HL-60/S4 treated with phorbol 12-myristate 13-acetate at 8.2 ng/mL for 4 days and 3 days (cell line): ENCODE results near the gene ADAMTS2.
"Not testable (repeated sequence)": the region's sequence is repeated elsewhere in the genome, so short reads cannot be mapped to it uniquely, and the experiment has no call there.

Experiments
- in situ Hi-C: fragments of 300-500 bp; cut with MboI; formaldehyde crosslinking; loops from 2 replicates; pipeline ENCODE4 v1.15.0; 2022; ENCODE audit warnings: low sequenced_read_pairs

ADAMTS2 gene

DNA sequence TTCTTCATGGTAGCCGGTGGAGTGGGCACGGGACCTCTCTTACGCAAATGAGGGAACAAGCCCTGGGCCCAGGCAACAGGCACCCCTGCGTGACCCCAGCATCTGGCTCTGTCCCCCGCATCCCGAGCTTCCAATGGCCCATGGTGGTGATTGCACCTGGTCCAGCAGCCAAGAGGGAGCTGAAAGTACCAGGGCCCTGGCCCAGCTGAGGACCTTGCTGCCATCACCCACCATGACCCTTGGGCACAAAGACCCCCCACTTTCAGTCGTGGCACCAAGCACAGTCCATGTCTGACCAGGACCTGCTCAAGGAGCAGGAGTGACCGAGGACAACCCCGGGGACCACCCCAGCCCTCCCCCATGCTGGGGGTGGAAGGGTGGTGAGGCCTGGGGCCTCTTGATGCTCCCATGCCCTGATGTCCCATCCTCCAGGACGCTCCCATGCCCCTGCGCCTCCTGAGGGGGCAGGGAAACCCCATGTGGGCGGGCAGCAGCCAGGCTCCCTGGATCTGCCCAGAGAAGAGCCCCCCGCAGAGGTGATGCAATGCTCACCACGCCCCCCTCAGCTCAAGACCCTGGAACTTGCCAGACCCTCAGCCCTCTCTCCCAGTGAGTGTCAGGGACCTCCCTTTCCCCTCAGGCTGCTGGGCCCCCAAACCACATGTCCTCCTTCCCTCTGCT is 123.9 kb downstream of the ADAMTS2 start:
- in situ Hi-C loops, result no loop called here

GRCh38 chr5:179220716-179221115 is 124.5 kb downstream of the ADAMTS2 start:
- in situ Hi-C loops, result no loop called here

GRCh38 chr5:179219661-179220620 is 125.3 kb downstream of the ADAMTS2 start:
- in situ Hi-C loops, result no loop called here

- in situ Hi-C loops, result no loop called here
Measured at GRCh38 chr5:179218943-179219330, 126.3 kb downstream of the ADAMTS2 start.

- in situ Hi-C loops, result no loop called here
Measured at GRCh38 chr5:179217956-179218942, 127.0 kb downstream of the ADAMTS2 start.

GRCh38 chr5:179217356-179217755 is 127.9 kb downstream of the ADAMTS2 start:
- in situ Hi-C loops, result no loop called here

GRCh38 chr5:179216381-179216780 is 128.9 kb downstream of the ADAMTS2 start:
- in situ Hi-C loops, result not testable (repeated sequence)

DNA sequence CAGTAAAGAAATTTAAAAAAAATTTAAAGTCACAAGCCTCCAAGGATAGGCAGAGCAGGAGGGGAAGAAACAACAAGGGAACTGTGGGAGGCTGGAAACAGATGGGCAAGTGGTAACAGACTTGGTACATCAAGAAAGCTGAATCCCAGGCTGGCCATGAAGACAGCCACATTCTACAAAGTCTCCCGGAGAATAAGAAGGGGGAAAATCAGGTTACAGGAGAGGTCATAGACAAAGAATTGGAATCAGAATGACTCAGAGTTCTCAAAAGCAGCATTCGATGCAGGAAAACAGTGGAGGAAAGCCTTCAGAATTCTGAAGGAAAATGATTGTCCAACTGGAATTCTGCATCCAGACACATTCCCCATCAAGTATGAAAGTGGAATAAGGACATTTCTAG is 129.7 kb downstream of the ADAMTS2 start:
- in situ Hi-C loops, result no loop called here

GRCh38 chr5:179214678-179215077 is 130.6 kb downstream of the ADAMTS2 start:
- in situ Hi-C loops, result no loop called here

DNA sequence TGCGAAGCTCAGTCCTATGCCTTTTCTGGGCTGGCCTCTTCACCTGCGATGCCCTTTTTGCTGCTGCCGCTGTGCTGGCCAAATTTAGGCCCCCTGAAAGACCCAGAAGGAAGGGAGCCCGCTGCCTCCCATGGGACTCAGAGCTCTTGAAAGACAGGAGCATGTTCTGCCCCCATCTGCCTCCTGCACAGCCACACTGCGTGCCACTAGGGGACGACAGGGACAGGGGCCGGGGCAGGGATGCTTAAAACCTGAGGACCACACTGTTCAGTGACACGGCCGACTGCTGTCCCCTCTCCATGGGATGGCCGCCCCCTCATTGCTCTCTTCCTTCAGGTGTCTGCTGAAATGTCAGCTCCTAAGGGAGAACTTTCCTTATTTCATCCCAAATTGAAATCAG is 132.4 kb downstream of the ADAMTS2 start:
- in situ Hi-C loops, result no loop called here

GRCh38 chr5:179211631-179212030 is 133.6 kb downstream of the ADAMTS2 start:
- in situ Hi-C loops, result no loop called here

DNA sequence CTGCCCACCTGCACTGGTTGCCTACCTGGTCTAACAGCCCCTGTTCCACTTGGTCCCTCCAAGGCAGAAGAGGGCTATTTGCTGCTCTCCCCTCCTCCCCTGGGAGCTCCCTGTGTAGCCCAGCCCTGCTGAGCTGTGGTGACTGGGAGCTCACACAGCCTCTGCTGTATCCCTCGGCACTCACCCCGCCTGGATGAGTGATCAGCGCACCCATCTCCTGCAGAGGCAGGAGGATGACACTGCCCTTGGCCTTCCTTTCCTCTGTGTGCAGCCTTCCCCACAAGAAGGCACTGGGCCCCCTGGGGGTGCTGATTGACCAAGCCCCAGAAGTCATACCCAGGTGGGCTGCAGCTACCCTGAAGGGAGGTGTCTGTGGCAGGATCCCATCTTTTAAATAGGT is 134.2 kb downstream of the ADAMTS2 start:
- in situ Hi-C loops, result no loop called here

GRCh38 chr5:179210478-179210877 is 134.8 kb downstream of the ADAMTS2 start:
- in situ Hi-C loops, result no loop called here

- in situ Hi-C loops, result no loop called here
Measured at GRCh38 chr5:179209359-179210150, 135.7 kb downstream of the ADAMTS2 start.

- in situ Hi-C loops, result no loop called here
Measured at GRCh38 chr5:179208706-179209358, 136.4 kb downstream of the ADAMTS2 start.

DNA sequence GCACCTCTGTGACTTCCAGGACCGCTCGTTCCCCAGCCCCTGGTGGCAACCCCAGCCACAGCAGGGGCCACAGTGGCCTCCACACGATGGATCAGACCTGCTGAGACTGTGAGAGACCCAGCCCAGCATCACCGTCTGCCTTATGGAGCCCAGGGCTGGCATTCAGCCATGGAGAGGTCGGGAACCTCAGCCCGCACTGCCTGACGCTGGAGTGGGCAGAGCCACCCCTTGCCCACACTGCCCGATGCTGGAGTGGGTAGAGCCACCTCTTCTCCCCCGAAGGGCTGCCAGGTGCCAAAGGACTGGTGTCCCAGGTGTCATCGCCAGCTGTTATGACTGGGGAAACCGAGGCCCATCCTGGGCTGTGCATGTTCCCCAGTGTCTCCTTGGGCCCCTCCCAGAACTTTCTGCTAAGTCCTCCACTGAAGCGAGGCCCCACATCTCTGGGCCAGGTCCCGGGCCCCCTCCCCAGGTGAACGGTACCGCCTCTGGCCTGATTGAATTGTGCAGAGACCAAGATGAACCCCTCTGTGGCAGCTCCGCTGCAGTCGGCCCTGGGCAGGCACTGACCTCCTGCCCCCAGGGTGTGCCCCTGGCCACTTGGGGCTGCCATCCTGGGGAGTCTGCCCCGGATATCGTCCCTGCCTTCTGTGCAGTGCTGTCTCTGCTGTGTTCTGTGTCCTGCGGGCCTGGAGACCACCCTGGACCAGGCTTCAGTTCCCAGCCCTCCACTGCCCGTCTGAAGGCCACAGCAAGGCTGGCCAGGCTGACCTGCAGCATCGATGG is 137.1 kb downstream of the ADAMTS2 start:
- in situ Hi-C loops, result no loop called here

DNA sequence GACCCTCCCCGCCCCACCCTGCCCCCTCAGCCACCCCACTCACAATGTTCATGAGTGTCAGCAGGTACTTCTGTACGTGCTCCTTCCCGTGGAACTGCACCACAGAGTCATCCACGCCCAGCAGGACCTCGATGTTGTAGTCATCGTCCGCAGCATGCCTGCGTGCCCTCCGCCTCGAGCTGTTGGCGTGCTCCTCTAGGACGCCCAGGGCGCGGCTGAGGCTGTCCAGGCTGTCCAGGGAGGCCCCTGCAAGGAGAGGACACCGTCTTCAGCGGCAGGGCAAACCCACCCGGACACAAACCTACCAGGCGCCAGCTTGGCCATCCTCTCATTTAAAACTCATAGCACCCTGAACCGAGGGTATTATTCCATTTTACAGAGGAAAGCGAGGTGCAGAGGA is 137.8 kb downstream of the ADAMTS2 start:
- in situ Hi-C loops, result no loop called here

- in situ Hi-C loops, result no loop called here
Measured at GRCh38 chr5:179206366-179206765, 138.9 kb downstream of the ADAMTS2 start.

GRCh38 chr5:179205277-179205676 is 140.0 kb downstream of the ADAMTS2 start:
- in situ Hi-C loops, result no loop called here
